ENCODE measurements around the gene BMERB1. TPM values are rescaled to one million over a fixed set of nuclear protein-coding genes. Genes with fewer than 3 reads are reported as not detected.

BMERB1 gene
- total RNA-seq, 1 donor from 2014 or later, result 47.9 TPM

DNA sequence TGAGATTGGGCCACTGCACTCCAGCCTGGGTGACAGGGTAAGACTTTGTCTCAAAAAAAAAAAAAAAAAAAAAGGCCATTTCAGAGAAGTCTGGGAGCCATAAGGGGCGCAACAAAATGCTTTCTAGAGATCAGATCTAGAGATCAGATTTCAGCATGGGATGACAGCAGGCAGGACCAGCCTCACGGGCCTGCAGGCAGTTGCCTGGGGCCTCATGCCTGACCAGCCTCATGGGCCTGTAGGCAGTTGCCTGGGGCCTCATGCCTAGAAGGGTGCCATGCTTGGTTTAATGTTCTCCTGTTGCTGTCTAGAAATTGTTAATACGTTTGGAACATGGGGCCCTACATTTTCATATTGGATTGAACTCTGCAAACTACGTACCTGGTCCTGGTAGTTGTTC is 149.1 kb downstream of the BMERB1 start:
- H3K4me3 Mint-ChIP-seq (ENCODE audit: unreplicated experiment), result no peak overlapping the region
- no peak for TF ChIP-seq CTCF (IDR thresholded peaks at IDR 0.05)
- H3K4me1 Mint-ChIP-seq (ENCODE audit: unreplicated experiment), result no peaks in the 10 kb centered on the region
- H3K36me3 Mint-ChIP-seq (ENCODE audit: unreplicated experiment), result peaks cover 69% of the 10 kb centered on the region
- H3K27me3 Mint-ChIP-seq (ENCODE audit: unreplicated experiment), result no peaks in the 10 kb centered on the region
- DNase-seq (ENCODE audit: extremely low spot score, unreplicated experiment), result no peak
- H3K27ac Mint-ChIP-seq (ENCODE audit: unreplicated experiment), result no peak overlapping the region
- peaks cover 7% of the 10 kb centered on the region for H3K9me3 Mint-ChIP-seq (ENCODE audit: unreplicated experiment)

GRCh38 chr16:15585956-15586355 is 151.6 kb downstream of the BMERB1 start:
- TF ChIP-seq CTCF (IDR thresholded peaks at IDR 0.05), result no peak
- no peak for DNase-seq (ENCODE audit: extremely low spot score, unreplicated experiment)
- Mint-ChIP-seq H3K4me3 (ENCODE audit: unreplicated experiment) (no peak overlapping the region), H3K27me3 (ENCODE audit: unreplicated experiment) (no peaks in the 10 kb centered on the region), H3K4me1 (ENCODE audit: unreplicated experiment) (peaks cover 7% of the 10 kb centered on the region), H3K27ac (ENCODE audit: unreplicated experiment) (no peak overlapping the region), H3K36me3 (ENCODE audit: unreplicated experiment) (peaks cover 70% of the 10 kb centered on the region), H3K9me3 (ENCODE audit: unreplicated experiment) (peaks cover 7% of the 10 kb centered on the region)

GRCh38 chr16:15586716-15587115 is 152.3 kb downstream of the BMERB1 start:
- TF ChIP-seq CTCF (IDR thresholded peaks at IDR 0.05), result no peak
- no peak overlapping the region for H3K4me3 Mint-ChIP-seq (ENCODE audit: unreplicated experiment)
- H3K4me1 Mint-ChIP-seq (ENCODE audit: unreplicated experiment), result peaks cover 13% of the 10 kb centered on the region
- peaks cover 7% of the 10 kb centered on the region for H3K9me3 Mint-ChIP-seq (ENCODE audit: unreplicated experiment)
- DNase-seq (ENCODE audit: extremely low spot score, unreplicated experiment), result no peak
- no peak overlapping the region for H3K27ac Mint-ChIP-seq (ENCODE audit: unreplicated experiment)
- no peaks in the 10 kb centered on the region for H3K27me3 Mint-ChIP-seq (ENCODE audit: unreplicated experiment)
- H3K36me3 Mint-ChIP-seq (ENCODE audit: unreplicated experiment), result peaks cover 66% of the 10 kb centered on the region

- peaks cover 63% of the 10 kb centered on the region for H3K36me3 Mint-ChIP-seq (ENCODE audit: unreplicated experiment)
Observed at GRCh38 chr16:15587152-15587825, 152.9 kb downstream of the BMERB1 start.

DNA sequence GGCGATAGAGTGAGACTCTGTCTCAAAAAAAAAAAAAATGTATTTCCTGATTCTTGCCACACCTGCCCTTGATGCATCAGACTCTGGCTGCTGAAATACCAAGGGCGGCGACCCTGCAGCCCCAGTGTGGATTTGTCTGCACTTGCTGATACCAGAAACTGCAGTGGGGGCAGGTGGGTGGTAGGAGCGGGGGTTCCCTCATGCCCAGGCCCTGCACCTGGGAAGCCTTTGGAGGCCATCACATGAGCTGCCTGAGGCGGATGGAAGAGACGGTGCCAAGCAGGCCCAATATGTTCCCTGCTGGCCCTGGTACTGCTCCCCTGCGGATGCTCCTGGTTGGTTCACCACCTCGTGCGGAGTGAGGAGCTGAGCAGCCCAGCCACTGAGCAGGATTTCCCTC is 157.9 kb downstream of the BMERB1 start:
- H3K27ac Mint-ChIP-seq (ENCODE audit: unreplicated experiment), result no peak overlapping the region
- H3K36me3 Mint-ChIP-seq (ENCODE audit: unreplicated experiment), result peaks cover 55% of the 10 kb centered on the region
- no peaks in the 10 kb centered on the region for H3K27me3 Mint-ChIP-seq (ENCODE audit: unreplicated experiment)
- no peak overlapping the region for H3K4me3 Mint-ChIP-seq (ENCODE audit: unreplicated experiment)
- no peak for DNase-seq (ENCODE audit: extremely low spot score, unreplicated experiment)
- TF ChIP-seq CTCF (IDR thresholded peaks at IDR 0.05), result no peak
- peaks cover 13% of the 10 kb centered on the region for H3K4me1 Mint-ChIP-seq (ENCODE audit: unreplicated experiment)
- no peaks in the 10 kb centered on the region for H3K9me3 Mint-ChIP-seq (ENCODE audit: unreplicated experiment)

More at GRCh38 chr16:15587152-15587825, 152.9 kb downstream of the BMERB1 start:
- peaks cover 13% of the 10 kb centered on the region for H3K4me1 Mint-ChIP-seq (ENCODE audit: unreplicated experiment)
- no peak overlapping the region for H3K4me3 Mint-ChIP-seq (ENCODE audit: unreplicated experiment)
- peaks cover 7% of the 10 kb centered on the region for H3K9me3 Mint-ChIP-seq (ENCODE audit: unreplicated experiment)
- no peak for DNase-seq (ENCODE audit: extremely low spot score, unreplicated experiment)
- no peaks in the 10 kb centered on the region for H3K27me3 Mint-ChIP-seq (ENCODE audit: unreplicated experiment)
- H3K27ac Mint-ChIP-seq (ENCODE audit: unreplicated experiment), result no peak overlapping the region
- TF ChIP-seq CTCF (IDR thresholded peaks at IDR 0.05), result no peak
